ENCODE results near the gene PDE11A.

The PDE11A gene

DNA sequence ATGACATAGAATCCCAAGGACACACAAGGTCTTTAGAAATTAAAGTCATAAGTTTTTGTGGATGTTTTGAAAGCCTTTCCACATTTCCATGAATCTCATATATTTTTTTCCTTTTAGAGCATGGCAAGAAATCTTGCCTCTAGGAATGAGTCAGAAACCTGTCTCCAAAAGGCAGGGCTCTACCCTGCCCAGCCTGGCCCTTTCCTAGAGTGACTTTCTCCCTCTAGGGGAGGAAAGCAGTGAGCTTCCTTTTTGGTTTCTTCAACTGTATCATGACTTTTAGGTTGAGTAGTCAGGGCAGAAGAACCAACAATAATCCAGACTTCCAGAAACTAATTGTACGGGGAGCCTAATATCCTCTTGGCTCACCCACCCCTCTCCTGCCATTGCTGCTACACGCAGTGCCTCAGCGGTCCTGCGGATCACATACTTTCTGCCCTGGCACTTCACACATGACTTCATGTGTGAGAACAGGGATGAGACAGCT is 379.8 kb downstream of the PDE11A start (continued):
- TF ChIP-seq POU6F1 (CRISPR knock-in tag; IDR thresholded peaks at IDR 0.05; ENCODE audit: borderline replicate concordance, low read depth): no peak
- no peak for TF ChIP-seq CSDC2 (CRISPR knock-in tag; IDR thresholded peaks at IDR 0.05)
- no peak for TF ChIP-seq ZNF70 (CRISPR knock-in tag; IDR thresholded peaks at IDR 0.05)
- TF ChIP-seq ISL1 (CRISPR knock-in tag; IDR thresholded peaks at IDR 0.05): no peak
- no peak for TF ChIP-seq PPARA (CRISPR knock-in tag; IDR thresholded peaks at IDR 0.05; ENCODE audit: borderline replicate concordance)
- TF ChIP-seq TOX (CRISPR knock-in tag; IDR thresholded peaks at IDR 0.05; ENCODE audit: borderline replicate concordance): no peak
- no peak for TF ChIP-seq CSRNP3 (CRISPR knock-in tag; IDR thresholded peaks at IDR 0.05)
- no peak for TF ChIP-seq SNAI2 (CRISPR knock-in tag; IDR thresholded peaks at IDR 0.05)
- no peak for TF ChIP-seq RARB (CRISPR knock-in tag; IDR thresholded peaks at IDR 0.05)
- no peak for TF ChIP-seq ZNF565 (CRISPR knock-in tag; conservative IDR thresholded peaks at IDR 0.05; ENCODE audit: low read depth)
- TF ChIP-seq ZFP30 (CRISPR knock-in tag; IDR thresholded peaks at IDR 0.05): no peak

DNA sequence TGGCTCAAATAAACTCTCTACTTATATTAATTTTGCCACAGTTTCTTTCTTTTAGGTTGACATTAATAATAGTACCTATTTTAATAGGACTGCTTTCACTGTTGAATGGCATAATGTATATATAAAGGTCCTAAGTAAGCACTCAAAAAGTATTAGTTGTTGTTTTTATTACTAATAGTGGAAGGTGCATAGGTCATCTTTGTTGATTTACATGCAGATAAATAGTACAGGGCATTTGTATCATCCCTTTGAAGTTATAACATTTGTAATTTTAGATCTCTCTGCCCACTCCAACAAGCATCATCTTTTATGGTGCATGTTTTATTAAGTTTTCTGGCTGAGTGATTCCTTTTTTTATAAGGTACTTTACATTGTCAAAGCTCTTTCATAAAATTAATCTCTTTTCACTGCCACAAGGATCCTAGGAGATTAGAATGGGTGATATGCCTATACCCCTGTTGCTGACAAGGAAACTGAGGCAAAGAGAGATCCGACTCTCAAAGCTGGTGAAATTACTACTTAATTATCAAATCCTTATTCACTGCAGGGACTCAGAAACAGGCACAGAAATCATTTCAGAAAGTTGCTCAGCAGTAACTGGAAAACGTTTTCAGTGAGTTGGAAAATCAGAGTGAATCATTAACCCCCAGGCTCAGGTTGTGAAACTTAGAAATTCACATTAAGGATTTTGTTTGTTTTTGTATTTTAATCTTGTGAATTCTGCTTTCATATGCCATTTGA is 380.4 kb downstream of the PDE11A start:
- no peak for ATAC-seq
- no peak for TF ChIP-seq BACH2 (CRISPR knock-in tag; IDR thresholded peaks at IDR 0.05; ENCODE audit: borderline replicate concordance)
- TF ChIP-seq TCF4 (CRISPR knock-in tag; IDR thresholded peaks at IDR 0.05; ENCODE audit: borderline replicate concordance): no peak
- no peak for TF ChIP-seq TOX (CRISPR knock-in tag; IDR thresholded peaks at IDR 0.05; ENCODE audit: borderline replicate concordance)
- no peak for TF ChIP-seq ZNF8 (CRISPR knock-in tag; IDR thresholded peaks at IDR 0.05)
- TF ChIP-seq SNAI2 (CRISPR knock-in tag; IDR thresholded peaks at IDR 0.05): no peak
- TF ChIP-seq POU6F1 (CRISPR knock-in tag; IDR thresholded peaks at IDR 0.05; ENCODE audit: borderline replicate concordance, low read depth): no peak
- no peak for TF ChIP-seq CREB5 (CRISPR knock-in tag; IDR thresholded peaks at IDR 0.05; ENCODE audit: low read depth)
- no peak for TF ChIP-seq ARNTL (CRISPR knock-in tag; IDR thresholded peaks at IDR 0.05; ENCODE audit: borderline replicate concordance, low read depth)
- no peak for TF ChIP-seq ISL1 (CRISPR knock-in tag; IDR thresholded peaks at IDR 0.05)

GRCh38 chr2:177691177-177691576 is 381.4 kb downstream of the PDE11A start:
- TF ChIP-seq SNAI2 (CRISPR knock-in tag; IDR thresholded peaks at IDR 0.05): no peak
- no peak for TF ChIP-seq ZNF565 (CRISPR knock-in tag; conservative IDR thresholded peaks at IDR 0.05; ENCODE audit: low read depth)
- no peak for TF ChIP-seq TOX (CRISPR knock-in tag; IDR thresholded peaks at IDR 0.05; ENCODE audit: borderline replicate concordance)
- no peak for TF ChIP-seq CREB5 (CRISPR knock-in tag; IDR thresholded peaks at IDR 0.05; ENCODE audit: low read depth)
- no peak for TF ChIP-seq ISL1 (CRISPR knock-in tag; IDR thresholded peaks at IDR 0.05)
- ATAC-seq: no peak

DNA sequence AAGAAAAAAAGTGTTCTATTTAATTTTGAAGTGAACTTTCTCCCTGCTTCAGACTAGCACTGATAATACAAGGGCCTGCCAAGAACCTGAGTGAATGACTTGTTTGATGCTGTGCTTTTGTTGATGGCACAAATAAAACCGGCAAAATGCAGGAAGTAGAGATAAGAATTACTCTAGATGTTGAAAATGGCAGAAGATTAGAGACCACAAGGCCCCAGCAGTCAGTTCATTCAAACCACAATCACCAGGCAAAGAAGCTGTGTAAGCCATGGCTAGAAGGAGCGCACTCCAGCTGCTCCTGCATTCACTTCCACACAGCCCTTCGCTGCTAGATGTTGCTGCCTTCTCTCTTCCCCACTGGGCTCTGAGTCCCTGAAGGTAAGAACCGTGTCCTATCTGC is 383.0 kb downstream of the PDE11A start:
- no peak for ATAC-seq
- TF ChIP-seq ZNF8 (CRISPR knock-in tag; IDR thresholded peaks at IDR 0.05): no peak

GRCh38 chr2:177688844-177689243 is 383.7 kb downstream of the PDE11A start:
- no peak for ATAC-seq
- no peak for TF ChIP-seq CSDC2 (CRISPR knock-in tag; IDR thresholded peaks at IDR 0.05)
- no peak for TF ChIP-seq ZNF70 (CRISPR knock-in tag; IDR thresholded peaks at IDR 0.05)
- no peak for TF ChIP-seq POU6F1 (CRISPR knock-in tag; IDR thresholded peaks at IDR 0.05; ENCODE audit: borderline replicate concordance, low read depth)
- TF ChIP-seq ZNF565 (CRISPR knock-in tag; conservative IDR thresholded peaks at IDR 0.05; ENCODE audit: low read depth): no peak
- TF ChIP-seq ZFP3 (CRISPR knock-in tag; IDR thresholded peaks at IDR 0.05): no peak
- no peak for TF ChIP-seq TOX (CRISPR knock-in tag; IDR thresholded peaks at IDR 0.05; ENCODE audit: borderline replicate concordance)
- TF ChIP-seq, protein P1, sequence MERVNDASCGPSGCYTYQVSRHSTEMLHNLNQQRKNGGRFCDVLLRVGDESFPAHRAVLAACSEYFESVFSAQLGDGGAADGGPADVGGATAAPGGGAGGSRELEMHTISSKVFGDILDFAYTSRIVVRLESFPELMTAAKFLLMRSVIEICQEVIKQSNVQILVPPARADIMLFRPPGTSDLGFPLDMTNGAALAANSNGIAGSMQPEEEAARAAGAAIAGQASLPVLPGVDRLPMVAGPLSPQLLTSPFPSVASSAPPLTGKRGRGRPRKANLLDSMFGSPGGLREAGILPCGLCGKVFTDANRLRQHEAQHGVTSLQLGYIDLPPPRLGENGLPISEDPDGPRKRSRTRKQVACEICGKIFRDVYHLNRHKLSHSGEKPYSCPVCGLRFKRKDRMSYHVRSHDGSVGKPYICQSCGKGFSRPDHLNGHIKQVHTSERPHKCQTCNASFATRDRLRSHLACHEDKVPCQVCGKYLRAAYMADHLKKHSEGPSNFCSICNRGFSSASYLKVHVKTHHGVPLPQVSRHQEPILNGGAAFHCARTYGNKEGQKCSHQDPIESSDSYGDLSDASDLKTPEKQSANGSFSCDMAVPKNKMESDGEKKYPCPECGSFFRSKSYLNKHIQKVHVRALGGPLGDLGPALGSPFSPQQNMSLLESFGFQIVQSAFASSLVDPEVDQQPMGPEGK (CRISPR knock-in tag; IDR thresholded peaks at IDR 0.05; ENCODE audit: borderline replicate concordance): no peak
- no peak for TF ChIP-seq ARNTL (CRISPR knock-in tag; IDR thresholded peaks at IDR 0.05; ENCODE audit: borderline replicate concordance, low read depth)
- no peak for TF ChIP-seq TCF4 (CRISPR knock-in tag; IDR thresholded peaks at IDR 0.05; ENCODE audit: borderline replicate concordance)
- TF ChIP-seq ZFP30 (CRISPR knock-in tag; IDR thresholded peaks at IDR 0.05): no peak
- TF ChIP-seq GLIS3 (CRISPR knock-in tag; IDR thresholded peaks at IDR 0.05): no peak
